Fibroblast of peridontal ligament (primary cell): ENCODE data around the gene RAD18.
A peak's percentile ranks its signal among the peaks of the same experiment; 100 is the strongest.

Experiments
- DNase-seq: peaks from one replicate; pipeline ENCODE4 v3.0.0-alpha.2; 2010; ENCODE audit errors: extremely low read depth

The RAD18 gene

DNA sequence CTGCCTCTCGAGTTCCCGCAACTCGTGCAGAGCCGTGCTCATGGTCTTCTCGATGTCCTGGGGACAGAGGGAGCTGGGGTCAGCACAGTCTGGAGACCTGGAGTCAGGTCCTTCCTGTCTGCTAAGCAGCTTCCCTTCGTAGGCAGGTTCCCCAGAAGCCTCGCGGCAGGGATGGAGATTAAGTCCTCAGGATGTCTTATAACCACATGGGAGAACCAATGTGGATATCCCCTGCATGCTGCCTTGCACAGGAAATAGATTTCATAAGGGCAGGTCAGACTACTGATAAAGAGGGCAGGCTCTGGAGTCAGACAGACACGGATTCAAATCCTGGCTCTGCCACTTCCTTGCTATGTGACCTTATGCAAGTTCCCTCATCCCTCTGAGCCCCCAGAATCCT is 22.6 kb upstream of the RAD18 start:
- DNase-seq: no peak

DNA sequence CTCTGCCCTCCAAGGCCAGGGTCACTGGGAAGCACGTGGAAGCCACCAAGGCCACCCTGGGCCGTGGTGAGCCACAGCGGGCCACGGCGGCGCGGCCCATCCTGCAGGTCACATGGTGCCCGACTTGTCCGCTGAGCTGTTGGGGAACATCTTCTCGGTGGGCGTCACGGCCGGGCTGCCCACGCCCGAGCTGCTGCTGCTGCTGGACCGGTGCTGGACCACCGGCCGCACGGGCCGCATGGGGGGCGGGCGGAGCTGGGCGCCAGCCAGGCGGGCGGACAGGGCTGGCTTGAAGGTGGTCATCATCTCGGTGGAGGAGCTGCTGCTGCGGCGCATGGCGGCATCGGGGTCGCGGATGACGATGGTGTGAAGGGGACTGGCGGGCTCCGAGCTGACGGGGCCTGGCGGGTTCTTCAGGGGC is 22.1 kb upstream of the RAD18 start:
- no peak for DNase-seq

DNA sequence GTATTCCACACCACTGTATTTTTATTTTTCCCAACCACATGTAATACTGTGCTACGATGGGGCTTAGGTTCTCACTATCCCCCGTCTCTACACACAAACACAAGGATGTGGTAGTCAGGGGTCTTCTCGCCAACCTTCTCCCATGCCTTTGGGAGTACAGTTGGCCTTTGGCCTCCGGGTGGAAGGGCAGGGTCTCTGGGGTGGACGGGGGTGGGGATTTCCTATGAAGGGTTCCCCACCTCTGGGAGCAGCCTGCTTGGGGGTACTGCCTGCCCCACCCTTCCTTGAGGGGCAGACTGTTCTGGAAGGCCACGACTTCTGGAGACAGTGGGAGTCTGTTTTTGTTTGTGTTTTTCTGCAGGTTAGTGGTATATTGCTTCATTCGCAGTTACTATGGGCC is 21.3 kb upstream of the RAD18 start:
- DNase-seq: no peak

DNA sequence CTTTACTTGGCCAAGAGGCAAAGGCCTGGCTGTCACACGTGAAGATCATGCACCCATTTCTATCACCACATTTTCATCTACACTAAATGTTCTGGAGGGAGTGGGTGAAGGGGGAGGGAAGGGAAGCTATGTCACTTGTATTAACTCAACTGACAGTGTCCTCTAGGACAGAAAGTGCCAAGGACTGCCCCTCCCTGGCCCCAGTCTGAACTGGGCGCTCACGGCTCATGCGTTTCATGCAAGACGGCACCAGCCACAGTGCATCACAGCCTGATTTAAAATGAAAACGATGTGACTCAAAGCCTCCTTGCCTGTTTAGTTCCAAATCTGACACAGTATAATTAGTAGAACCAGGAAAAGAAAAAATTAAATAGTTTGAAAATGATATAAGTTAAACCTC is 20.8 kb upstream of the RAD18 start:
- DNase-seq: no peak

DNA sequence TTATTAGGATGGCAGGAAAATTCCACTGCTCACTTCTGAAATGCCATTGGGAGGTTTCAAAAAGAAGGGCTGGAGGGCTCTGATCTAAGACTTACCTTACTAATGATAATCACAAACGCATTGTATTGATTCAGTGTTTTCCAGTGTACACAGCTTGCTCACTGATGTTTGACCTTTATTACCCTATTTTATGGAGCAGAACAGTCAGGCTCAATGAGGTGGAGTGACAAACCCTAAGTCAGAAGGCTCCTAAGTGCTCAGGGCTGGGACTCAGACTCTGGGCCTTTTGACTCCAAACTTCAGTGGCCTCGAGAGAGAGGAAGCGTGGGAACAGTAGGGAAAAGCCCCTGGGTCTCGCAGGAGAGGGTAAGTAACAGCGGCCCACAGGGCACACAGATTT is 20.3 kb upstream of the RAD18 start:
- DNase-seq: no peak

DNA sequence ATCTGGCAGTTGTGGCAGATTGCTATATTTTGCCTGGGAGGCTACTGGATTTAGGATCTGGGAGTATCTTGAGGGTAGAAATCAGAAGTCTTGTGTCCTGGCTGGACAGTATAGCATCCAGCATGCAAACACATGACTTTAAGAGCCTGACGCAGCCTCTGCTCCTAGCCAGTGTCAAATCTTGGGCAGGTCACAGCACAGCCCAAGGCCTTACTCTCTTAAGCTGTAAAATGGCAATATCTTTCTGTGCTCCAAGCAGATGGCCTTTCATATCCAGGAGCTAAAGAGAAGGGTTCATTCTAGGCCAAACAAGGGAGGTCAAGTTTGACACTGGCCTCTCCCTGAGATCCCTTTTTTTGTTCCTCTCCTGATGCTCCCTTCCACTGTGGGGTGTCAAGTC is 19.8 kb upstream of the RAD18 start:
- no peak for DNase-seq

DNA sequence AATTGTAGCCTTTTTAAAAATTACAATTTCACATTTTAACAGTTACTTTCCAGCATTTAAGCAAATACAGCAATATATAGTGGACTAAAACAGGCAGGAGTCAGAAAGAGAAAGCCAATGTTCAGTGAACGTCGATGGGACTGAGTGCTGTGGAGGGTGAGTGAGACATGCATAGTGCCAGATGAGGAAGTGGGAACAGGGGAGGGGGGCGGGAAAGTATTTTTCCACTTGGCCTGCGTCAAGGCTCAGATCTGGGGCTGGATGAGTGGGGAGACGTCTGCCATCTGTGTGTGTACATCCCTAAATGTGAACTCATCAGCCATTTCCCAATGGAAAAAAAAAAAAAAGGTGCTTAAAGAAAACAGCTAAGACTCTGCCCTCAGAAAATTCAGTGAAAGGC is 19.2 kb upstream of the RAD18 start:
- peak; percentile 11 for DNase-seq

DNA sequence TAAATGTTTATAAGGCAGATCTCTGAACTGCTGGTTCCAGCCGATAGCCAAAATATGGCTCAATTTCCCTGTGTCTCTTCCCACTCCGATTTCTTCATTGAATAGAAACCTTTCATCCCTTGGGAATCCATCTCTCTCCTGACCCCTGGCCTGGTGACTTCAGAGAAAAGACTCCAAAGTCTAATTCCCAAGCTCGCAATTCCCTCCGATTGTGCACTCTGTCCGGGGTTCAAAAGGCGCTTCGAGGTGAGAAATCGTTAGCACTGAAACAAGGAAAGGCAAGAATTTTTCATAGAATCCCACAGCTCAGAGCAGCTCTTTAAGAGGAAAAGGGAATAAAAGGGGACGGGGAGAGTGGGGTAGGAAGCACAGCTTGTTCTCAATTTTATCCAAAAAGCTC is 18.4 kb upstream of the RAD18 start:
- DNase-seq: no peak

DNA sequence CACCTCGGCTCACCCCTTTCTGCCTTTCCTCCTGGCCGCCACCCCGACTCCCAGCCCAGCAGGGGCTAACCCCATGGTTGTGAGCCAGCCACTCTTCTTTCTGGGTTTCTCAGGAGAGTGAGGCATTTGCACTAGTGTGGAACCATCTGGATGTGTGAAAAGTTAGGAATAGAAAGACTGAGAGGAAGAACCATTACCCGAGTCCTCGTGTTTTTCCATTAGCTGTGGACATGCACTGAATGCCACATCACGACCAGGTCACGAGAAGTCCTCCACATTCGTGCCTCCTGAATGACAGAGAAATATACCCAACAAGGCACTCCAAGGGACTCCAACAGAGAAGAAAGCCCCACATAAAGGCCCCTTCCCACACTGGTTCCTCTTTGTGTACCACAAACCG is 18.0 kb upstream of the RAD18 start:
- DNase-seq: no peak

DNA sequence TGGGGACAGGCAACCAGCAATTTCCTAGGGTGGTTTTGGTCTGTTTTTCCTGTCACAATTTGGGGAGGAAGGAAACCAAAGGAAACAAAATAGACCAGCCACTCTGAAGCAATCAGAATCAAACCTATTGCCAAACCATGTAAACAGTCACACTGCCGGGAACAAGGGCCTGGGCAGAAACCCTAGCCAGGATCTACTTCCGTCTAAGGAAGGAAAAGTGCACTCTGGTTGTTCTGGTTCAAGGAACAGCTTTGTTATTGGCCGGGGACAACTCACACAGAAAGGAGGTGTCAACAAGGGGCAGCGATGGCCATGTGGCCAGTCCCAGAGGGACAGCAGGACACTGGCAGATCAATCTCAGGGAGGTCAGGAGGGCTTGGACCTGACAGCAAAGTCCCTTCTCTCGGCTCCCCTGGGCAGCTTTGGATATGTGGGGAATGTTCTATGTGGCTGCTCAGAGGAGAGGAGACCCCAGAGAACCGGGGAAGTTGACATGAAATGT is 17.5 kb upstream of the RAD18 start:
- peak; percentile 37 for DNase-seq

DNA sequence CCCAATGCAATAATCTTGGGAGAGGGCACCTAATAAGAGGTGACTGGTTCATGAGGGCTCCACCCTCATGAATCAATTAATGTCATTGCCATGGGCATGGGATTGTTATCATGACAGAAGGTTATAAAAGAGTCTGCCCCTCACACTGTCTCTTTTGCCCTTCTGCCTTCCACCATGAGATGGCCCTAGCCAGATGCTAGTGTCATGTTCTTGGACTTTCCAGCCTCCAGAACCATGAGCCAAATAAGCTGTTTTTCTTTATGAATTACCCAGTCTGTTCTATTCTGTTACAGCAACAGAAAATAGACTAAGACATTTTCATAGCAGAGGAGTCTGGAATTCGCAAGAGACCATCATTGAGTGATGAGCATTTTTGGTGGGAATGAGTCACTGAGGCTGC is 16.0 kb upstream of the RAD18 start:
- no peak for DNase-seq

DNA sequence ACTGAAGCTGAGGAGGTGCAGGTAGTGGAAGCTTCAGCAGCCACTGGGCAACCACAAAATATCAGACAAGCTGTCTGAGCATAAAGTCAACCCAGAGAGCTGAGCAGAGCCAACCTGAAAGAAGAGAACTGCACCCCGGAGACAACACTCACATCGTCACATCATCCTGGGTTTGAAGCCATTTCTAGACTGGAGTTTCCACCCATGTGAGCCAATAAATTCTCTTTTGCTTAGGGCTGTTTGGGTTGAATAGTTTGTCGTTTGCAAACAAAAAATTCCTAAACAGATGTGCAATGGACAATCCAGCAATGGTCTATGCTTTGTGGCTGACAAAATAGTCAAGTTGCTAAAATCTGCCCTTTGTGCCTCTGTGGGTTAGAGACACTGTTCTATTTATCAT is 15.3 kb upstream of the RAD18 start:
- DNase-seq: no peak

DNA sequence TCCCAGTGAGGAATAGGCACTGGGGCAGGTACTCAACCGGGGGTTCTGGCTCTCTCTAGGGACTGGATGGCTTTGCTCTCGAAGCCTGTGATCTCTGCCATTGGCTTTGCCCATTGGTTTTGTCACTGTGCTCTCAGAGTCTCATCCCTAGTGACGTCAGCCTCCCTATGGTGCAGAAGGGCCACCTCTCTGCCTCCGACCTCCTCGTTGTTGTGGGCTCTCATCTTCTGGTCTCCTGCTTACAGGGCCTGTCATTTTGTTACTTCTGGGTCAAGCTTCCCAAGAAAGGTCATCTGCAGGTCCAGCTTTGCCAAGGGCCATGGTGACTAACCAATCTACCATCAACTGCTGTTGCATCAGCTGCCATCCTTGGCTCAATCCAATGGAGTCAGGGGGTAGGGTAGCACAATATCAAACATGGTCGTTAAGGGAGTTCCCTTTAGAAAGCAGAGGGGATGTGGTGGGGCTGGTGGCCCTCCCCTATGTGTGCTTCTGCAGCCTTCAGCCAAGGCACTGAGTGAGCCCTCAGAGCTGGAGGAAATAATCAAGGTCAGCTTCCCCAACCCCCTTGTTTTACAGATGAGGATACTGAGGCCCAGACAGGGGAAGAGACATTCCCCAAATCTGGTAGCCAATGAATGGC is 13.4 kb upstream of the RAD18 start:
- no peak for DNase-seq

DNA sequence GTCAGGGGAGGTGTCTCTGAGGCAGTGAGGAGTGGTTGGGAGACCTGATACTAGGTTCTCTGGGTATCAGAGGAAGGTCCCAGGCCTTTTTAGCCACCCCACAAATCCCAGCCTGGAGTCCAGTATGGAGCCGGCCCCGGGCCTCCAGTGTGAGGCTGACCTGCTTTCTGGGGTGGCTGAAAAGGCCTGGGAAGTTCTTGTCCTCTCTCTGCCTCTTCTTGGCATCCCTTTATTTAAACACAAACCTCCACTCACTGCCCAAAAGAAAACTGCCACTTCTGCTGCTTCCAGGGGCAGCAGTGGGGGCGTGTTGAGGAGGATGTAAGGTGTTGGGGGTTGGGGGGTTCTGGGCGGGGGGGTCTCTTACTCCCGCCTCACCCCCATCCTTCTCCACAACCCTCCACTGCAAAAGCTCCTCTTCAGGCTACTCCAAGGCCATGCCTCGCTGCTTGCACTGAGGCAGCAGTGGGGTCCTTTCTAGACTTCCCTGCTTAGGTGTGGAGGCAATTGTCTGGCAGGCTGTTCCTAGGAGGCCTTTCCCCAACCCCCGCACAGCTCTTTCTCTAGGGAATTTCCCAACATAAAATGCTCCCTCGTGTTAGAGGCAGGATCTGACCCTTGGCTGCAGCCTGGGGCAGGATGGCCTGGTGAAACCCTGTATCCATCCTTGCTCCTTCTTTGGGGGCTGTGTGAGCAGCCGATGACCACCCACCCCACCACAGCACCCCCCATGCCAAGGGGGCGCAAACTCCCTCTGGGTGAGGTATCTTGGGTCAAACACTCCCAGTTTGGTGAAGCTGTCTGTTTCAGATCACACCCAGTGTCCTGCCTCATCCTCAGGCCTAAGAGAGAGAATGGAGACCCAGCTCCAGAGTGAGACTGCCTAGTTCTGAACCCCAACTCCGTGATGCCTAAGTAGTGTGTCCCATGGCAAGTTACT is 12.1 kb upstream of the RAD18 start:
- no peak for DNase-seq

DNA sequence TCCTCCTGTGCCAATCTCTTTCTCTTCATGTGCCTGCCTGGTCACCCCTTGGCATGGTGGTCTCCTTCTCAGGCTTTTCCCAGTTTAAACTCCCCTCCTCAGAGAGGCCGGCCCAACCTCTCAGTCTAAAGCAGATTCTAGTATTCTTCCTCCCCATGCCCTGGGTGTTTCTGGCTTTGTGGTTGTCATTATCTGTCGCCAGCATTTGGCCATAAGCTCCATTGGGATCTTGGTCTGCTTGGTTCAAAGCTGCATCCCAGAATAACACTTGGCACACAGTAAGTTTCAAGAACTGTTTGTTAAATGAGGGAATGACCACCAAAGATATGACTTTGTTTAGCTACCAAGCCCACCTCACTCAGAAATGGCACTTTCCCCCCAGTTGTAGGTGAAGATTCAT is 11.2 kb upstream of the RAD18 start:
- no peak for DNase-seq

DNA sequence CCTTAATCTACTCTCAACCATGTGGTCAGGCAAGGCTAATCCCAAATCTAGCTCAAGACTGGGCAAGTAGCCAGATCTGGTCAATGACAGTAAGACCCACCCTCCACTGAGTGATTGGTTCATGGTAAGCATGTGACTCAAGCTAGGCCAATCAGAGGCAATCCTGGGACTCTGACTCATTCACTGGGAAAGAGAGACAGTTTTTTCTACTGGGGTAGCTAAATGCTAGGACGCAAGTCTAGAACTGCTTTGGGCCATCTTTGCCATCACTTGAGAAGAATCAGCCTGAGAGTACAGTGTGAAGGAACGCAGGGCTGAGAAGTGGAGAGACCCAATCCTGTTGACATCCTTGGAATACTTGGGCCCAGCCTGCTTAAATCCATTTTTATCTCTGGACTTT is 9.4 kb upstream of the RAD18 start:
- no peak for DNase-seq

DNA sequence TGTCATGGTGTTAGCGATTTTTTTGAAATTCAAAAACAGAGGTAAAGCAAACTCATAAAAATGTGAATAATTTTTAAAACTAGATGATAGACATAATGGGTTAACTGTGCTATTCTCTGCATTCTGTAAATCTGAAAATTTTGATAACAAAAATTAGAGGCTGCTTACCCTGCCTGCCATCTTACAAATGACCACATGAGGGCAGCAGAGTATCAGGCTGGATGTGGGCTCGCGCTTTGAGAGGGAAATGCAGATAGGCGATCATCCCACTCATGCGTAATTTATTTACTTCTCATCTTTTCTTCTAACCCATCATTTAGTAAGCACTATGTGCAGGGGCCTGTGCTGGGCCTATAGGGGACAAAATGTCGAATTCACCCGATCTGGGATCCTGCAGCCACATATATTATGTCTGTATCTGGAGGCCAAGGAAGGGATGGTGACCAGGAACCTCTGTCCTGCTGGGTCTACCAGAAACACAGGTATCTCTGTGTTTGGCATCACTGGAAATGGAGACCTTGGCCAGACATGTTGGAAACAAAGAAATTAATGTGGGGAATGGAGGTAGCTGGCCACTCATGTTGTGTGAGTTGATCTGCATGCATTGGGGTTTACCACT is 7.8 kb upstream of the RAD18 start:
- DNase-seq: peak; percentile 79

DNA sequence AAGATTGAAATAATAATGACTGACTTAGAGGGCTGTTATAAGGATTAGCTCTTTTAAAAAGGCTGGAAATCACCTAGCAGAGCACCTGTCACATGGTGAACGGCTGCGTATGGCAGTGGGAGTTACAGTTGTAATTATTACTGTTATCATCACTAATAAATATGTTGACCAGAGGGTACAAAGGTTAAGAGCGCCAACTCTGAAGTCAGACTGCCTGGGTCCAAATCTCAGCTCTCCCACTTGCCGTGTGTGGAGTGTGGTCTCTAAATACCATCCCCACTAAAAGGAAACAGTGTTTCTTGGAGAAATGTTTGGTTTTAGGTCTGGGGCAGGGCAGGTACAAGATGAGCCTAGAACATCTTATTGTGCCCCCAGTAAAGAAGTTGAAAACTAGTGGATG is 6.0 kb upstream of the RAD18 start:
- no peak for DNase-seq

DNA sequence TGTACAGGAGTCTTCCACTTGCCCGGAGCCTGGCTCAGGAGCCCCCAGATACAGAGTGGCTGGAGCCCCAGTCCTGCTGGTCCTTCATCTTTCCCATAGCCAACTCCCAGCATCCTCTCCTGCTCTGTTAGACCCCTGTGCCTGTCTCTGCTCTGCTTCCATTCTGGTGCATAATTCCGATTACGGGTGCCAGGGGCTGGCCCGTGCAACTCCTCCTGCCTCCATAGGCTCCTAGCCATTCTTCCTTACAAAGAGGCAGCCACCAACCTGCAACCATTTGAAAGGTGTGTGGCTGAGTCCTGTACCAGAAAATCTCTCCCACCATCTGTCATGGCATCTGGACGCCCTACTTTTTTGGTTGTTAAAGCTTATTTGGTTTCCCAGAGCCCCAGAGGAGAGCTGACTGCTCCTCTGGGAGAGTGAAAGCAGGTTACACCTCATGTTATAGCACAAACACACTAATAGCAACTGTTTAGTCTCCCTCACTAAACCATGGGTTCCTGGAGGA is 5.2 kb upstream of the RAD18 start:
- DNase-seq: no peak

DNA sequence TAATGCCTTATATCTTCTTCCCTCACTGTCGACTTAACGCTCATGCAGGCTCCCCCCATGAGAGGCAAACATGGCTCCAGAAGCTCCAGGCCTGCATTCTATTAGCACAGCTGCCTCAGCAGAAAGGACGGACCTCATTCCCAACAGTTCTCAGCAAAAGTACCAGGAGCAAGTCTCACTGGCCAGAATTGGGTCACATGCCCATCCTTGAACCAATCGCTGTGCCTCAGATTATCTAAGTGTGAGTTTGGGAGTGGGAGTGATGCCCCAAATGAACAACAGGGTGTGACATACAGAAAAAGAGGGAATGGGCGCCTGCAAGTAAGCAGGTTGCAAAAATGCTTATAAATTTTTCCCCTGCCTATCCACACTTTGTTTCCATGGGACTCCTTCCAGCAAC is 4.3 kb upstream of the RAD18 start:
- no peak for DNase-seq

DNA sequence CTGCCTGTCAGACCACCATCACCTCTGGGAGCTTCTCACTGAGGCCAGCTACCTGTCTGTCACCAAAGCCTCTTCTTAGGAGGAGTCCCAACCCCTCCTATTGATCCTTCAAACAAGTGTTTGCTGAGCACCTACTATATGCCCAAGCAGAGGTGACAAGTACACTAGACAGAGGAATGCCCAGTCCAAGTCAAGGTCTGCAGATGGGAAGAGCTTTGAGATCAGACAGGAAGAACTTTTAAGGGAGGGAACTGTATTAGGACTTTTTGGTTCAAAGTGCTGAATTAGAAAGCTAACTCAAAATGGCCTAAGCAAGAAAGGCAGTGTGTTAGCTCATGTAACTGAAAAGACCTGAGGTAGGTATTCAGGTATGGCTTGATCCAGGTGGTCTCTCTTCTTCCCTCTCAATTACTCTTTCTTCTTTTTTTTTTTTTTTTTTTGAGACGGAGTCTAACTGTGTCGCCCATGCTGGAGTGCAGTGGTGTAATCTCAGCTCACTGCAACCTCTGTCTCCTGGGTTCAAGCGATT is 3.6 kb upstream of the RAD18 start:
- no peak for DNase-seq

DNA sequence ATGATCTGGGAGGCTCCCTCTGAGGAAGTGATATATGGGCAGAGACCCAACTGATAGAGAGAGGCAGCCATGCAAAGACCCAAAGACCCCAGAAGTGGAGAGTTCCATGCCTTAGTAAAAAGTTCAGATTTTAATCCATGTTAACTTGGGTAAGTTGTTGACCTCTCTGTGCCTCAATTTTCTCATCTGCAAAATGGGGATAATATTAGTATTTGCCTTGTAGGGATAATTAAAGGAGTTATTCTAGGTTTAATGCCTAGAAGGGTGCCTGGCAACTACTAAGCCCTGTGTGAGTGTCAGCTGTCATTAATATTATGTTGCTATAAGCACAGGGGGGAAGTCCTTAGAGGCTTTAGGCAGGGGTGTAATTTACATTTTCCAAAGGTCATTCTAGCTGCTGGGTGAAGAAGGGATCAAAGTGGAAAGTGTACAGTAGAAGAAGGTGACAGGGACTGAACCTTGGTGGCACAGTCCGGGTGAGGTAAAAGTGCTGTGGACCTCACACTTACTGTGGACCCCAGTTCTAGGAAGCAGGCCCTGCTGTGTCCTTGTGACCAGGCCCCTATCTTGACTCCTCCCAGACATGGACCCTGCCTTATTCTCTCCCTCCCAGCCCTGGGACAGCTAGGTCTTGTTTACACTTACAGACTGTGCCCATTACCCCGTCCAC is 3.0 kb upstream of the RAD18 start:
- no peak for DNase-seq
